RCC 7860 (cell line): ENCODE results near the gene PPP1R16B.

Experiments used
- DNase-seq: peaks from one replicate; pipeline ENCODE4 v3.0.0-alpha.2; 2015; ENCODE audit warnings: low spot score
- FAIRE-seq: peaks from 2 replicates; lab custom pipeline; 2012; peaks lifted over from hg19 to GRCh38; lab: Jason Lieb, UNC

PPP1R16B gene

GRCh38 chr20:38805502-38805957, at the start of gene PPP1R16B:
Gene PPP1R16B, plus strand, starts transcription at chr20:38805697. Its CDS starts 30,229 bp downstream, at chr20:38835926.
- FAIRE-seq (no peak), DNase-seq (no peak)

- no peak for FAIRE-seq
- DNase-seq, result no peak
These were observed 48.2 kb upstream of the PPP1R16B start for GRCh38 chr20:38757145-38757775.

GRCh38 chr20:38759106-38759505, 46.4 kb upstream of the PPP1R16B start:
- FAIRE-seq (no peak), DNase-seq (no peak)

GRCh38 chr20:38760978-38761377, 44.5 kb upstream of the PPP1R16B start:
- DNase-seq, result no peak

GRCh38 chr20:38762174-38762573, 43.3 kb upstream of the PPP1R16B start:
- FAIRE-seq (no peak), DNase-seq (no peak)

More at GRCh38 chr20:38760978-38761377, 44.5 kb upstream of the PPP1R16B start:
- FAIRE-seq, result no peak

GRCh38 chr20:38763616-38764015, 41.9 kb upstream of the PPP1R16B start:
- FAIRE-seq (no peak), DNase-seq (no peak)

- DNase-seq (peak; percentile 95), FAIRE-seq (peak; percentile 99)
These were observed 40.8 kb upstream of the PPP1R16B start for GRCh38 chr20:38764567-38765318.

- no peak for FAIRE-seq
- no peak for DNase-seq
These were observed 39.4 kb upstream of the PPP1R16B start for GRCh38 chr20:38766071-38766470.

GRCh38 chr20:38769376-38770295, 35.9 kb upstream of the PPP1R16B start:
- DNase-seq (no peak), FAIRE-seq (no peak)

GRCh38 chr20:38770546-38770945, 35.0 kb upstream of the PPP1R16B start:
- DNase-seq, result no peak

GRCh38 chr20:38770970-38771369, 34.5 kb upstream of the PPP1R16B start:
- DNase-seq, result no peak
- no peak for FAIRE-seq

More at GRCh38 chr20:38770546-38770945, 35.0 kb upstream of the PPP1R16B start:
- FAIRE-seq, result no peak

GRCh38 chr20:38771621-38772020, 33.9 kb upstream of the PPP1R16B start:
- no peak for FAIRE-seq
- no peak for DNase-seq

- DNase-seq (no peak), FAIRE-seq (no peak)
These were observed 31.3 kb upstream of the PPP1R16B start for GRCh38 chr20:38774167-38774566.

GRCh38 chr20:38776363-38776762, 29.1 kb upstream of the PPP1R16B start:
- FAIRE-seq (no peak), DNase-seq (no peak)

GRCh38 chr20:38779247-38780097, 26.0 kb upstream of the PPP1R16B start:
- DNase-seq (no peak), FAIRE-seq (no peak)

- DNase-seq, result no peak
- no peak for FAIRE-seq
These were observed 23.2 kb upstream of the PPP1R16B start for GRCh38 chr20:38782275-38782674.

- FAIRE-seq, result no peak
These were observed 17.6 kb upstream of the PPP1R16B start for GRCh38 chr20:38787870-38788269.

GRCh38 chr20:38789503-38790199, 15.8 kb upstream of the PPP1R16B start:
- FAIRE-seq (no peak), DNase-seq (peak; percentile 40)

More at GRCh38 chr20:38787870-38788269, 17.6 kb upstream of the PPP1R16B start:
- DNase-seq, result no peak
